Neuronal stem cell (in vitro differentiated cells): ENCODE data around the gene ABCA12.

Source experiments
- DNase-seq: peaks from one replicate; pipeline ENCODE4 v3.0.0-alpha.2; 2013; ENCODE audit warnings: low spot score
- H2AFZ ChIP-seq: one replicate; pipeline ENCODE4 v1.6.1; 2013; ENCODE audit warnings: mild to moderate bottlenecking, low read length, inconsistent platforms
- H2AK5ac ChIP-seq: 2 replicates; pipeline ENCODE4 v1.6.1; 2013; ENCODE audit warnings: low read depth, mild to moderate bottlenecking, inconsistent platforms, low read length, moderate library complexity, mixed read lengths
- H2BK120ac ChIP-seq: 2 replicates; pipeline ENCODE4 v1.6.1; 2013; ENCODE audit warnings: low read depth, mild to moderate bottlenecking, inconsistent platforms, low read length, moderate library complexity, mixed read lengths
- H2BK12ac ChIP-seq: one replicate; pipeline ENCODE4 v1.6.1; 2013; ENCODE audit warnings: low read length, inconsistent platforms
- H2BK15ac ChIP-seq: 2 replicates; pipeline ENCODE4 v1.6.1; 2013; ENCODE audit warnings: mild to moderate bottlenecking, low read length, inconsistent platforms, mixed read lengths
- H2BK5ac ChIP-seq: one replicate; pipeline ENCODE4 v1.6.1; 2013; ENCODE audit warnings: inconsistent platforms, mild to moderate bottlenecking, low read length, moderate library complexity
- H3K14ac ChIP-seq: one replicate; pipeline ENCODE4 v1.6.1; 2013; ENCODE audit warnings: low read length, inconsistent platforms
- H3K18ac ChIP-seq: 2 replicates; pipeline ENCODE4 v1.6.1; 2013; ENCODE audit warnings: low read length, inconsistent platforms
- H3K23ac ChIP-seq: 2 replicates; pipeline ENCODE4 v1.6.1; 2013; ENCODE audit warnings: low read depth, mild to moderate bottlenecking, mixed read lengths, low read length, inconsistent platforms; ENCODE audit not compliant: poor library complexity
- H3K27ac ChIP-seq: replicated peaks from 3 replicates; pipeline ENCODE4 v1.5.1; 2013; ENCODE audit warnings: low read length, inconsistent platforms
- H3K27me3 ChIP-seq, 3 experiments: 2 replicates each; pipeline ENCODE4 v1.6.1; 2013; ENCODE audit warnings: low read length in 3 of 3, mild to moderate bottlenecking in 2 of 3, inconsistent platforms in 1 of 3, low read depth in 1 of 3, mixed read lengths in 1 of 3, moderate library complexity in 1 of 3; ENCODE audit not compliant: control insufficient read depth in 3 of 3, insufficient read depth in 3 of 3
- H3K36me3 ChIP-seq, 2 donors: replicated peaks in 1 of 2; 2 replicates each; pipeline ENCODE4 v1.6.1; 2013; ENCODE audit warnings: low read length in 2 of 2; ENCODE audit not compliant: control insufficient read depth in 2 of 2, insufficient read depth in 2 of 2
- H3K4ac ChIP-seq: 2 replicates; pipeline ENCODE4 v1.6.1; 2013; ENCODE audit warnings: inconsistent platforms, mild to moderate bottlenecking, low read length, moderate library complexity
- H3K4me1 ChIP-seq, 2 donors: 1 replicate in 1 of 2; 2 replicates in 1 of 2; pipeline ENCODE4 v1.6.1; 2013; ENCODE audit warnings: low read length in 2 of 2, low read depth in 1 of 2; ENCODE audit not compliant: control insufficient read depth in 2 of 2, insufficient read depth in 1 of 2
- H3K4me2 ChIP-seq: one replicate; pipeline ENCODE4 v1.6.1; 2013; ENCODE audit warnings: mild to moderate bottlenecking, low read length, inconsistent platforms; ENCODE audit not compliant: insufficient read depth, poor library complexity, severe bottlenecking
- H3K4me3 ChIP-seq, 2 donors: 2 replicates each; pipeline ENCODE4 v1.5.1; 2013; ENCODE audit warnings: low read length in 2 of 2, mild to moderate bottlenecking in 2 of 2, inconsistent platforms in 1 of 2, moderate library complexity in 1 of 2
- H3K79me1 ChIP-seq: one replicate; pipeline ENCODE4 v1.6.1; 2013; ENCODE audit warnings: low read depth, mild to moderate bottlenecking, inconsistent platforms, low read length, moderate library complexity
- H3K9ac ChIP-seq: one replicate; pipeline ENCODE4 v1.6.1; 2013; ENCODE audit warnings: mild to moderate bottlenecking, low read depth, low read length, inconsistent platforms; ENCODE audit not compliant: poor library complexity
- H3K9me3 ChIP-seq, 2 donors: replicated peaks in 1 of 2; 2 replicates each; pipeline versions ENCODE3 to v1.6.1; 2013; ENCODE audit warnings: low read length in 2 of 2, mild to moderate bottlenecking in 2 of 2, inconsistent platforms in 1 of 2, low read depth in 1 of 2, mixed read lengths in 1 of 2, moderate library complexity in 1 of 2; ENCODE audit not compliant: control insufficient read depth in 2 of 2, insufficient read depth in 1 of 2
- H4K8ac ChIP-seq: one replicate; pipeline ENCODE4 v1.6.1; 2013; ENCODE audit warnings: low read depth, mild to moderate bottlenecking, inconsistent platforms, low read length, moderate library complexity
- H4K91ac ChIP-seq: one replicate; pipeline ENCODE4 v1.6.1; 2013; ENCODE audit warnings: low read length, low read depth, mild to moderate bottlenecking, inconsistent platforms; ENCODE audit not compliant: poor library complexity
- WGBS, 2 donors: extraction: QIAGEN DNeasy Blood & Tissue Kit; methylation state at CpG; one replicate each; pipeline ENCODE4 v1.1.7; 2013; ENCODE audit warnings: missing lambda C conversion rate in 2 of 2, mixed read lengths in 1 of 2; ENCODE audit not compliant: insufficient read length in 2 of 2, insufficient replicate concordance in 1 of 2; ENCODE audit errors: extremely low coverage in 2 of 2; 5-methylcytosine and 5-hydroxymethylcytosine counted together

Gene ABCA12

DNA sequence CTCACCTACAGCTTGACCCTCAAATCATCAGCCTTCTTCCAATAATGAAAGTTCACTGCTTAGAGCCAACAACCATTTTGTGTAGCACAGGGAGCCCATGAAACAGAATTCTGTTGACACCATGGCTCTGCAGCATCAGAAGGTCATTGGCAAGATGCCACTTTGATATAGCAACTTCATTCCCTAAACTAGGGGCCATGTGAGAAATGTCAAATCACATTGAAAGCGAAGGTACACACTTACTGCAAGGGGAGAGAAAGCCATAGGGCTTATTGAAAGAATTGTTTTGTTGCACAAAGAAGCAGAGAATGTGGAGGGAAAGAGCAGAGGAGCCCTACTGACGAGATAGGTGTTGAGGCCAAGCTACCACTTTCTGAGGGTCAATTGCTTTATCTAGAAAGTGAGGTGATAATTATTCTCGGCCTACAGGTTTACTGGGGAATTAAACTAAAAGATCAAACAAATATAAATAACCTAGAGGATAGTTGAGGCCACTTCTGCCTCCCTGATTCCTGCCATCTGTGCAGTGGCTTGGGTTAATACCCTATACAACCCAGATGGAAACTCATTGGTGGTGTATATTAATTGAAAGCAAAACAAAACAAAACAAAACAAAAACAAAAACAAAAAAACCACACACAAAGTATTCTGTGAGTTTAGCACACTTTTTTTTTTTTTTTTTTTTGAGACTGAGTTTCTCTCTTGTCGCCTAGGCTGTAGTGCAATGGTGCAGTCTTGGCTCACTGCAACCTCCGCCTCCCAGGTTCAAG is 5.9 kb upstream of the ABCA12 start:
- no peak overlapping the region for H3K4ac ChIP-seq
- no peak overlapping the region for H2BK15ac ChIP-seq
- H2BK12ac ChIP-seq, result no peak overlapping the region
- H2AFZ ChIP-seq, result no peak overlapping the region
- H3K18ac ChIP-seq, result no peak overlapping the region
- no peaks in the 10 kb centered on the region for H3K9me3 ChIP-seq
- no peak overlapping the region for H3K14ac ChIP-seq
- H2AK5ac ChIP-seq, result no peak overlapping the region
- DNase-seq, result no peak
- H3K36me3 ChIP-seq, result no peaks in the 10 kb centered on the region
- no peak overlapping the region for H3K9ac ChIP-seq
- H2BK120ac ChIP-seq, result no peak overlapping the region
- H2BK5ac ChIP-seq, result no peak overlapping the region
- H4K91ac ChIP-seq, result no peak overlapping the region
- H3K4me1 ChIP-seq, result no peaks in the 10 kb centered on the region
- no peak overlapping the region for H3K23ac ChIP-seq
- no peak overlapping the region for H3K4me2 ChIP-seq
- no peak overlapping the region for H3K4me3 ChIP-seq
- H3K27me3 ChIP-seq, result no peaks in the 10 kb centered on the region
- H4K8ac ChIP-seq, result no peak overlapping the region
- H3K27ac ChIP-seq, result no peak overlapping the region
- no peaks in the 10 kb centered on the region for H3K79me1 ChIP-seq
- WGBS, 2 donors, result no CpG with 5 or more reads among the region's 5 CpGs

DNA sequence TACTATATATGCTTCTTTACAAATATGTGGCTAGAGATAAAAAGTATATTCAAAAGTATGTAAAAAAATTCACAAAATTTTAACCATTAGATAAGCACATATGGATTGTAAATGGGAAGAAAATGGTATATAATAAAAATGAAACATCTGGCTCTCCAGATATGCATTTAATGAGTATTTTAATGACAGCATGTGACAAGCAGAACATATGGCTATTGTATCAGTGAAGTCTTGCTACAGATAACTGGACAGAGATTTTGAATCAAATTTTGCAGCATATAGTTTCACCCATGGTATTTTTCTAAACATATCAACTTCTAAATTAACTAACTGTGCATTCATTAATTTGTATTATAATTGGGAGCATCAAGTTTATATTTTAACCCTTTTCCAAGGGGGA is 5.0 kb upstream of the ABCA12 start:
- Histone ChIP-seq H3K4me2 (no peak overlapping the region), H3K4ac (no peak overlapping the region), H4K8ac (no peak overlapping the region), H2AK5ac (no peak overlapping the region), H3K4me3 (no peak overlapping the region), H3K27me3 (no peaks in the 10 kb centered on the region), H2BK12ac (no peak overlapping the region), H2BK120ac (no peak overlapping the region), H3K79me1 (no peaks in the 10 kb centered on the region), H3K27ac (no peak overlapping the region), H3K23ac (no peak overlapping the region), H3K36me3 (no peaks in the 10 kb centered on the region), H2AFZ (no peak overlapping the region), H3K9ac (no peak overlapping the region), H3K4me1 (no peaks in the 10 kb centered on the region), H3K18ac (no peak overlapping the region), H2BK5ac (no peak overlapping the region), H4K91ac (no peak overlapping the region), H2BK15ac (no peak overlapping the region), H3K9me3 (no peaks in the 10 kb centered on the region), H3K14ac (no peak overlapping the region)
- no peak for DNase-seq

DNA sequence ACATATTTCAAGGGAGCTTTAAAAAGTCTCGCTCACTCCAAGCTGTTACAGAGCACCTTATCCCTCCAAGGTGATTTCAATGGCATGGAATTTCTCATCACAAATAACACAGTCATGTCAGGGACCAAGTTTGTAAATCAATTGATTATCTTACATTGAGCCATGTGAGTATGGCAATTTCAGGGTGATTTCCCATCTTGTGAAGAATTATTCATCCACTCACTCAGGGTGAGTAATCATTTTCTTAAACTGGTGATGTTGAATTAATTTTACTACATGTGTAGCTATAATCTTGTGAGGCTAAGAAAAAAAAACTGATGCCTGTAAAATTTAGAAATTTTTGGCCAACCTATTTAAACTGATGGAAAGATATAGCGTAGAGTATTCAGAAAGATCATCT is 3.3 kb upstream of the ABCA12 start:
- H3K4me3 ChIP-seq, result no peak overlapping the region
- no CpG with 5 or more reads among the region's 2 CpGs for WGBS, 2 donors

DNA sequence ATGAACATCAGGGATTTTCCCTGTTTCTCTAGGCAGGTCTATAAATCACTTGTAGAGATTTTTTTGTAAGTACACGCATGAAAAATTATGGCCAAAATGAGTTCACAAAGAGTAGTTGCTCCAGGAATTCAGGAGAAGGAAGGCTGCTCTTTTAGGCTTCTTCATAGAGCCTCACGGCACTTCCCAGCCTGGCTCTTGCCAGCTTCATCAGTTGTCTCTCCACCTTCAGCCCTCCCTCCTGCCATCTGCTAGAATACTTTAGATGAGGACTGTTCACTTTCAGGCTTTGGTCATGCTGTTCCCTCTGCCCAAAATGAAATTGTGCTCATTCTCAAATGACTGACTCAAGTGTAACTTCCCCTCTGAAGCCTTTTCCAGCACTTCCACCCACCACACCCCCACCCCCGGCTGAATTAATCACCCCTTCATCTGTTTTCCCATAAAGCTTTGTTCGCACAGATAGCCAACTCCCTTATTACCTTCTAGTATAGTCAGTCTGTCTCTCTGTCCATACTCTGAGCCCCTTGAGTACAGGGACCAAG is 1.8 kb upstream of the ABCA12 start:
- Histone ChIP-seq H3K36me3 (no peaks in the 10 kb centered on the region), H2BK5ac (no peak overlapping the region), H2BK120ac (no peak overlapping the region), H2BK12ac (no peak overlapping the region), H3K9ac (no peak overlapping the region), H2AK5ac (no peak overlapping the region), H3K4me3 (no peak overlapping the region), H3K23ac (no peak overlapping the region), H3K14ac (no peak overlapping the region), H4K91ac (no peak overlapping the region), H3K4me2 (no peak overlapping the region), H3K27me3 (no peaks in the 10 kb centered on the region), H3K27ac (no peak overlapping the region), H3K4me1 (no peaks in the 10 kb centered on the region), H3K9me3 (no peaks in the 10 kb centered on the region), H2AFZ (no peak overlapping the region), H2BK15ac (no peak overlapping the region), H3K79me1 (no peaks in the 10 kb centered on the region), H3K18ac (no peak overlapping the region), H3K4ac (no peak overlapping the region), H4K8ac (no peak overlapping the region)
- no peak for DNase-seq
- WGBS, 2 donors, result no CpG with 5 or more reads among the region's 4 CpGs

More for the DNA sequence above, 3.3 kb upstream of the ABCA12 start:
- Histone ChIP-seq H3K14ac (no peak overlapping the region), H3K27ac (no peak overlapping the region), H3K79me1 (no peaks in the 10 kb centered on the region), H3K23ac (no peak overlapping the region), H3K9me3 (no peaks in the 10 kb centered on the region), H3K4ac (no peak overlapping the region), H4K8ac (no peak overlapping the region), H3K27me3 (no peaks in the 10 kb centered on the region), H2BK5ac (no peak overlapping the region), H3K4me1 (no peaks in the 10 kb centered on the region), H3K4me2 (no peak overlapping the region), H2AFZ (no peak overlapping the region), H2BK15ac (no peak overlapping the region), H2BK120ac (no peak overlapping the region), H4K91ac (no peak overlapping the region), H3K9ac (no peak overlapping the region), H3K36me3 (no peaks in the 10 kb centered on the region), H2BK12ac (no peak overlapping the region), H2AK5ac (no peak overlapping the region), H3K18ac (no peak overlapping the region)
- DNase-seq, result no peak
